HepG2 (cell line): ENCODE measurements around the gene GRAMD4. TPM values are rescaled to one million over a fixed set of nuclear protein-coding genes. Genes with fewer than 3 reads are reported as not detected.

Experiments
- ATAC-seq: fragments of 200-7000 bp; cut with Tn5 transposase; 3 replicates; pipeline ENCODE4 v1.9.1; 2020; ENCODE audit warnings: mild to moderate bottlenecking, moderate library complexity
- BruUV-seq: library from RNA; stranded (reverse); fragments of 400-500 nt; replicated peaks from 2 replicates; lab custom pipeline; 2021; lab: Mats Ljungman, UMichigan
- CTCF ChIA-PET: fragments of 300-600 bp; formaldehyde crosslinking; extraction: SDS; loops from one replicate; lab custom pipeline; 2021; ENCODE audit warnings: low total read pairs, inconsistent platforms, low intra/inter-chr PET ratio; lab: Yijun Ruan, JAX
- POLR2A ChIA-PET: fragments of 350-600 bp; sonication (Branson Sonifier 250); formaldehyde crosslinking; loops from one replicate; lab custom pipeline; 2020; ENCODE audit warnings: antibody characterized with exemption, inconsistent platforms; lab: Yijun Ruan, JAX
- DNase-seq: peaks from one replicate; pipeline ENCODE4 v3.0.0-alpha.2; 2015; ENCODE audit warnings: low spot score
- FAIRE-seq: peaks from 3 replicates; lab custom pipeline; 2011; peaks lifted over from hg19 to GRCh38; lab: Jason Lieb, UNC
- H2AFZ ChIP-seq: one replicate; pipeline ENCODE4 v1.6.1; 2011; ENCODE audit warnings: low read length, inconsistent platforms
- H3K27ac ChIP-seq: fragments of 300-600 bp; 3 replicates; pipeline ENCODE4 v1.8.0; 2011; ENCODE audit warnings: mixed run types, mild to moderate bottlenecking, mixed read lengths, low read length, inconsistent platforms; ENCODE audit not compliant: insufficient read depth; ENCODE audit errors: extremely low read length
- H3K27me3 ChIP-seq, 2 experiments: fragments of 200-600 bp in 1 of 2; 2 replicates in 1 of 2; 3 replicates in 1 of 2; pipeline versions ENCODE4 v1.6.0 to v1.8.0; 2011; ENCODE audit warnings: low read length in 2 of 2, mild to moderate bottlenecking in 2 of 2, moderate library complexity in 2 of 2, inconsistent platforms in 1 of 2; ENCODE audit not compliant: insufficient read depth in 2 of 2, control insufficient read depth in 1 of 2
- H3K36me3 ChIP-seq, 2 experiments: fragments of 200-600 bp in 1 of 2; replicated peaks in 1 of 2; 2 replicates in 1 of 2; 3 replicates in 1 of 2; pipeline versions ENCODE4 v1.5.1 to v1.8.0; 2011; ENCODE audit warnings: low read length in 2 of 2, inconsistent platforms in 1 of 2; ENCODE audit not compliant: insufficient read depth in 2 of 2, control insufficient read depth in 1 of 2
- H3K4me1 ChIP-seq: 2 replicates; pipeline ENCODE4 v1.5.1; 2012; ENCODE audit warnings: low read length, inconsistent platforms; ENCODE audit not compliant: insufficient read depth
- H3K4me2 ChIP-seq: 2 replicates; pipeline ENCODE4 v1.6.0; 2011; ENCODE audit warnings: low read depth, low read length, inconsistent platforms
- H3K4me3 ChIP-seq, 3 experiments: fragments of 200-600 bp in 1 of 3; sonication (generic), shearing (Covaris generic) in 1 of 3; replicated peaks in 1 of 3; 2 replicates each; pipeline ENCODE4 v1.5.1; 2011 to 2016; ENCODE audit warnings: low read length in 3 of 3, inconsistent platforms in 2 of 3, low read depth in 2 of 3, mild to moderate bottlenecking in 2 of 3, control low read depth in 1 of 3, mixed read lengths in 1 of 3; ENCODE audit not compliant: insufficient read depth in 1 of 3
- H3K79me2 ChIP-seq: one replicate; pipeline ENCODE4 v1.6.1; 2011; ENCODE audit warnings: low read length, inconsistent platforms; ENCODE audit not compliant: insufficient read depth
- H3K9ac ChIP-seq: 2 replicates; pipeline ENCODE4 v1.6.0; 2011; ENCODE audit warnings: mild to moderate bottlenecking, low read depth, low read length, inconsistent platforms; ENCODE audit not compliant: insufficient read depth
- H3K9me3 ChIP-seq: 2 replicates; pipeline ENCODE4 v1.5.1; 2012; ENCODE audit warnings: mild to moderate bottlenecking, low read length
- H4K20me1 ChIP-seq: 2 replicates; pipeline ENCODE4 v1.6.0; 2011; ENCODE audit warnings: inconsistent platforms, mild to moderate bottlenecking, low read length, moderate library complexity; ENCODE audit not compliant: insufficient read depth
- LRRFIP1 ChIP-seq: sonication (generic); formaldehyde crosslinking; conservative IDR thresholded peaks from 2 replicates; pipeline ENCODE4 v1.4.0; 2020; ENCODE audit warnings: missing genetic modification reagents
- MBD4 ChIP-seq: IDR thresholded peaks from 2 replicates; pipeline ENCODE4 v1.6.1; 2012; ENCODE audit warnings: low read length, inconsistent platforms, borderline replicate concordance
- NCOA5 ChIP-seq: sonication (generic); formaldehyde crosslinking; IDR thresholded peaks from 2 replicates; pipeline ENCODE4 v1.4.0; 2020; ENCODE audit warnings: missing genetic modification reagents
- NFATC3 ChIP-seq: sonication (generic); formaldehyde crosslinking; IDR thresholded peaks from 2 replicates; pipeline ENCODE4 v1.5.1; 2020; ENCODE audit warnings: mild to moderate bottlenecking, missing genetic modification reagents
- NR2F2 ChIP-seq: IDR thresholded peaks from 2 replicates; pipeline ENCODE4 v1.6.1; 2012; ENCODE audit warnings: low read depth, inconsistent platforms, borderline replicate concordance
- RNF219 ChIP-seq: sonication (generic); formaldehyde crosslinking; IDR thresholded peaks from 2 replicates; pipeline ENCODE4 v1.5.0; 2020; ENCODE audit warnings: mild to moderate bottlenecking, missing genetic modification reagents
- SP140L ChIP-seq: sonication (generic); formaldehyde crosslinking; IDR thresholded peaks from 2 replicates; pipeline ENCODE4 v1.4.0; 2020; ENCODE audit warnings: missing genetic modification reagents, borderline replicate concordance
- TRIM24 ChIP-seq: sonication (generic); formaldehyde crosslinking; IDR thresholded peaks from 2 replicates; pipeline ENCODE4 v1.8.0; 2022; ENCODE audit warnings: mild to moderate bottlenecking, missing genetic modification reagents
- ZFX ChIP-seq: sonication (generic); formaldehyde crosslinking; IDR thresholded peaks from 2 replicates; pipeline ENCODE4 v1.4.0; 2020; ENCODE audit warnings: mild to moderate bottlenecking, low read depth, missing genetic modification reagents, moderate library complexity
- ZMYM3 ChIP-seq: sonication (generic); formaldehyde crosslinking; IDR thresholded peaks from 2 replicates; pipeline ENCODE4 v1.5.1; 2020; ENCODE audit warnings: mild to moderate bottlenecking, missing genetic modification reagents
- ZNF672 ChIP-seq: sonication (generic); formaldehyde crosslinking; IDR thresholded peaks from 2 replicates; pipeline ENCODE4 v1.8.1; 2022; ENCODE audit warnings: missing genetic modification reagents
- ZNF770 ChIP-seq: sonication (generic); formaldehyde crosslinking; IDR thresholded peaks from 2 replicates; pipeline ENCODE4 v1.5.0; 2020; ENCODE audit warnings: mild to moderate bottlenecking, missing genetic modification reagents
- WGBS: methylation state at CpG from one replicate; pipeline ENCODE4 v1.1.6; 2017; ENCODE audit warnings: low lambda C conversion rate; 5-methylcytosine and 5-hydroxymethylcytosine counted together
- in situ Hi-C: cut with HindIII; loops from 2 replicates; pipeline ENCODE4 v1.10.0; 2017; ENCODE audit warnings: low pct_unique_long_range_greater_than_20kb; ENCODE audit not compliant: extremely low pct_ligation_motif_present
- intact Hi-C: fragments of 100-400 bp; cut with micrococcal nuclease; formaldehyde crosslinking; loops from one replicate; pipeline ENCODE4 v1.10.0; 2022; ENCODE audit not compliant: unreplicated experiment
- polyA plus RNA-seq, 8 experiments: library from polyadenylated mRNA; depleted of rRNA in 3 of 8; stranded (reverse) in 7 of 8; unstranded in 1 of 8; fragments of >200 nt; fragmentation: Illumina TruSeq in 4 of 8; extraction: Trizol in 4 of 8; gene quantifications; 2 replicates each; pipeline versions ENCODE4 v1.2.1 to v1.2.3, GENCODE V29; 2011 to 2016; ENCODE audit warnings: low read depth in 4 of 8, missing spikeins in 1 of 8, mixed read lengths in 1 of 8; ENCODE audit not compliant: insufficient read depth in 1 of 8
- total RNA-seq, 5 experiments: library from RNA; depleted of rRNA; stranded (reverse); fragments of >200 nt; fragmentation: Illumina TruSeq; extraction: Trizol; gene quantifications; 2 replicates each; pipeline ENCODE4 v1.2.3, GENCODE V29; 2016; ENCODE audit warnings: low read depth in 1 of 5
- TF ChIP-seq, protein P1 (sequence below): sonication (generic); formaldehyde crosslinking; IDR thresholded peaks from 2 replicates; pipeline ENCODE4 v1.8.1; 2023; ENCODE audit warnings: mild to moderate bottlenecking, missing genetic modification reagents

The GRAMD4 gene
- total and polyA plus RNA-seq, 2 of the 13 experiments (the other 11 are each of a cell fraction or from before 2014, with no cell fraction given): 15.2 to 15.7 TPM

- in situ Hi-C loops: loop anchor here (25.0 kb wide), 1 partner anchor 97 kb away; no protein-coding TSS in a partner anchor
- no peaks in the 10 kb centered on the region for H3K79me2 ChIP-seq
- H4K20me1 ChIP-seq: no peaks in the 10 kb centered on the region; the same call in 1 of the 2 replicates
- TF ChIP-seq TRIM24 (CRISPR knock-in tag): no peak
- TF ChIP-seq NFATC3 (CRISPR knock-in tag): no peak
- peak; percentile 64; the same call in 1 of the 2 replicates for TF ChIP-seq ZMYM3
- TF ChIP-seq ZNF672: no peak
- no peak for TF ChIP-seq SP140L (CRISPR knock-in tag)
- no peak for TF ChIP-seq LRRFIP1 (CRISPR knock-in tag)
- peak; percentile 97 for TF ChIP-seq ZNF770 (CRISPR knock-in tag)
- no peak for TF ChIP-seq MBD4
- TF ChIP-seq RNF219 (CRISPR knock-in tag): no peak
- TF ChIP-seq ZFX (CRISPR knock-in tag): no peak
- TF ChIP-seq NR2F2: no peak
- TF ChIP-seq NCOA5 (CRISPR knock-in tag): no peak
- TF ChIP-seq, protein P1, sequence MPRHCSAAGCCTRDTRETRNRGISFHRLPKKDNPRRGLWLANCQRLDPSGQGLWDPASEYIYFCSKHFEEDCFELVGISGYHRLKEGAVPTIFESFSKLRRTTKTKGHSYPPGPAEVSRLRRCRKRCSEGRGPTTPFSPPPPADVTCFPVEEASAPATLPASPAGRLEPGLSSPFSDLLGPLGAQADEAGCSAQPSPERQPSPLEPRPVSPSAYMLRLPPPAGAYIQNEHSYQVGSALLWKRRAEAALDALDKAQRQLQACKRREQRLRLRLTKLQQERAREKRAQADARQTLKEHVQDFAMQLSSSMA (CRISPR knock-in tag): no peak
- TF ChIP-seq, all 625 proteins: peak for 2
- DNase-seq (no peak), FAIRE-seq (no peak), ATAC-seq (no peak)
- no peak overlapping the region for H2AFZ ChIP-seq
- no peak overlapping the region for H3K27ac ChIP-seq
- H3K9me3 ChIP-seq: no peaks in the 10 kb centered on the region
- no peak overlapping the region for H3K9ac ChIP-seq
- H3K4me1 ChIP-seq: peaks cover 38% of the 10 kb centered on the region
- no TSS peak for BruUV-seq
- H3K36me3 ChIP-seq: no peaks in the 10 kb centered on the region; a peak in 1 of 5 replicates
- intact Hi-C loops: no loop called here
- ChIA-PET POLR2A (no interaction called here), CTCF (no interaction called here)
- H3K4me2 ChIP-seq: no peak overlapping the region
- no peak overlapping the region for H3K4me3 ChIP-seq
- H3K27me3 ChIP-seq: no peaks in the 10 kb centered on the region; a peak in 1 of 5 replicates
- WGBS: 98% methylated on average over 10 of the region's 14 CpGs
These were observed 39.0 kb downstream of the GRAMD4 start for GRCh38 chr22:46659059-46659790.
